Neutrophil (primary cell): ENCODE results near the gene TLR9.

Source experiments
- H3K27ac ChIP-seq: fragments of 200-600 bp; sonication (generic); 2 replicates; pipeline ENCODE4 v1.5.1; 2016; ENCODE audit warnings: mild to moderate bottlenecking, moderate library complexity
- H3K27me3 ChIP-seq: fragments of 200-600 bp; sonication (generic); 2 replicates; pipeline ENCODE4 v1.6.0; 2016; ENCODE audit warnings: mild to moderate bottlenecking
- H3K36me3 ChIP-seq: fragments of 200-600 bp; sonication (generic); 2 replicates; pipeline ENCODE4 v1.5.1; 2017
- H3K4me1 ChIP-seq, 2 experiments: fragments of 200-600 bp in 1 of 2; sonication (generic) in 1 of 2; 1 replicate in 1 of 2; 2 replicates in 1 of 2; pipeline versions ENCODE4 v1.5.1 to v1.6.1; 2013 to 2016; ENCODE audit warnings: low read depth in 1 of 2, low read length in 1 of 2, mild to moderate bottlenecking in 1 of 2, moderate library complexity in 1 of 2; ENCODE audit not compliant: control insufficient read depth in 1 of 2, insufficient read depth in 1 of 2
- H3K4me3 ChIP-seq, 2 experiments: fragments of 200-600 bp in 1 of 2; sonication (generic) in 1 of 2; 1 replicate in 1 of 2; 2 replicates in 1 of 2; pipeline ENCODE4 v1.5.1; 2013 to 2016; ENCODE audit warnings: low read depth in 1 of 2, low read length in 1 of 2, mild to moderate bottlenecking in 1 of 2, moderate library complexity in 1 of 2
- H3K9me3 ChIP-seq: fragments of 200-600 bp; sonication (generic); 2 replicates; pipeline ENCODE4 v1.5.1; 2016
- CTCF ChIP-seq: fragments of 200-600 bp; sonication (generic); IDR thresholded peaks from 2 replicates; pipeline ENCODE4 v1.5.1; 2016; ENCODE audit warnings: antibody characterized with exemption

TLR9 gene

GRCh38 chr3:52194485-52195290 lies 30.8 kb downstream of the TLR9 start:
- Histone ChIP-seq H3K9me3 (no peaks in the 10 kb centered on the region), H3K27ac (no peak overlapping the region), H3K27me3 (no peaks in the 10 kb centered on the region), H3K36me3 (peaks cover 4% of the 10 kb centered on the region), H3K4me3 (no peak overlapping the region), H3K4me1 (peaks cover 48 to 49% of the 10 kb centered on the region in 2 experiments)
- TF ChIP-seq CTCF = no peak

DNA sequence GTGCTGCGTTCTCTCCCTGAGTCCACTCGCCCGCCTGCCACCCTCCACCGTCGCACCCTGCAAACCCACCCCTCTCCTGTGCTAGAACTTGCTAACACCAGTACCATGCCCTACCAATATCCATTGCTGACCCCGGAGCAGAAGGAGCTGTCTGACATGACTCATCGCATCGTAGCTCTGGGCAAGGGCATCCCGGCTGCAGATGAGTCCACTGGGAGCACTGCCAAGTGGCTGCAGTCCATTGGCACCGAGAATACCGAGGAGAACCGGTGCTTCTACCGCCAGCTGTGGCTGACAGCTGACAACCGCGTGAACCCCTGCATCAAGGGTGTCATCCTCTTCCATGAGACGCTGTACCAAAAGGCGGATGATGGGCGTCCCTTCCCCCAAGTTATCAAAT lies 32.4 kb downstream of the TLR9 start:
- H3K4me1 ChIP-seq = peaks cover 51 to 52% of the 10 kb centered on the region in 2 experiments
- no peaks in the 10 kb centered on the region for H3K9me3 ChIP-seq
- no peak overlapping the region for H3K4me3 ChIP-seq
- H3K27me3 ChIP-seq = no peaks in the 10 kb centered on the region
- H3K36me3 ChIP-seq = no peaks in the 10 kb centered on the region
- H3K27ac ChIP-seq = no peak overlapping the region
- no peak for TF ChIP-seq CTCF

DNA sequence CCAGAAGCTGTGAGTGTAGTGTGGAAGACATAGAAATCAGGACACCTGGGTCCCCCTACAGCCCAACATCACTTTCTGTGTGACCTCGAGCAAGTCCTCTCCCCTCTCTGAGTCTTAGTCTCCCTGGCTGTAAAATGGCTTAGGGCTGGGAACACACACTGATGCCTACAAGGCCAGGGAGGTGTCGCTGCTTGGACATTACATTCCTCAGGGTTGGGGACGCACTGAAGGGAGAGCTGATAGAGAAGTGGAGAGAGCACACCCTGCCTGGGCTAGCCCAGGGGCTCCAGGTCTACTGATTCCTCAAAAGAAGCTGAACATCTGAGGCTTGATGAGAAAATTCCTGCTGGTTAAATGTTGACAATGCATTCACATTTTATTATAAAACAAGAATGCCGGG lies 33.8 kb downstream of the TLR9 start:
- Histone ChIP-seq H3K4me3 (no peak overlapping the region), H3K36me3 (no peaks in the 10 kb centered on the region), H3K27me3 (no peaks in the 10 kb centered on the region), H3K4me1 (peaks cover 41 to 46% of the 10 kb centered on the region in 2 experiments), H3K9me3 (no peaks in the 10 kb centered on the region), H3K27ac (no peak overlapping the region)
- no peak for TF ChIP-seq CTCF

GRCh38 chr3:52190294-52191074 lies 35.0 kb downstream of the TLR9 start:
- Histone ChIP-seq H3K36me3 (no peaks in the 10 kb centered on the region), H3K9me3 (no peaks in the 10 kb centered on the region), H3K4me1 (peaks cover 41 to 46% of the 10 kb centered on the region in 2 experiments), H3K4me3 (no peak overlapping the region), H3K27me3 (no peaks in the 10 kb centered on the region), H3K27ac (peak overlapping the region; percentile 71)
- TF ChIP-seq CTCF = no peak

DNA sequence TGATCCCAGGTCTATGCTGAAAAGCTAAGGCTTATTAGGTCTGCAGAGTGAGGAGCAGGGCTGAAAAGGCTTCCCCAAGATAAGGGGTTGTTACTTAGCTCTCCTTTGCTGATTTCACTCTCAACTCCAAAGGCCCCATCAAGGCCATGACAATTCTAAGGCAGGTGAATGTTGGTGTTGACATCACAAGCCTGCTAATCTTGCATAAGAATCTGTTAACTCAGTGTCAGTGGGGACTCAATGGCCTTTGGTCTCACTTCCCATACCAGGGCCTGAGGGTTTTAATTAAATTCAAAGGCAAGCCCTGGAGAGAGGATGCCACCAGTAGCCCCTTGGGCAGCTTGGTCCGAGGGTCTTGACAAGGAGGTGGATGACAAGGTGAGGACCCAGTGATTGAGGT lies 36.9 kb downstream of the TLR9 start:
- peak overlapping the region; percentile 71 for H3K27ac ChIP-seq
- H3K27me3 ChIP-seq = no peaks in the 10 kb centered on the region
- no peak overlapping the region for H3K4me3 ChIP-seq
- no peaks in the 10 kb centered on the region for H3K36me3 ChIP-seq
- TF ChIP-seq CTCF = no peak
- peaks cover 51 to 53% of the 10 kb centered on the region in 2 experiments for H3K4me1 ChIP-seq
- H3K9me3 ChIP-seq = no peaks in the 10 kb centered on the region
